ENCODE measurements around the gene DENND1C.

The DENND1C gene

DNA sequence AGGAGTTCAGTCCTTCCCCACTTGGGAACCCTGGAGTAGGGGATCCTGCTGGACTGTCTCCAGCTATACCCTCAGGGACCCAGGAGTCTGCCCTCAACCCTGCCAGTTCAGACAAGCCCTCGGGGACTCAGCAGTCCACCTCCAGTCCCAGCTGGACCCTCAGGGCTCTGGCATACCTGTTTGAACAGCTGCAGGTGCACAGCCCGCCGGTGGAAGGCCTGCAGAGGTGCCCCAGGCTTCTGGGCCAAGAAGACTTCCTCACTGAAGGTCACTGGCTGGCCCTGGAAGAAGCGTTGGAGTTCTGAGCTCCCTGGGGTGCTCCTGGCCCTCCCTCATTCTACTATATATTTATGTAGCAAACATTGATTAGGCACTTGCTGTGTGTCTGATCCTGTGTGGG is 8.9 kb downstream of the DENND1C start:
- no peak overlapping the region for H3K9ac ChIP-seq (ENCODE audit: low read depth, low read length)
- H3K4me1 ChIP-seq (ENCODE audit: insufficient read depth, low read length), result no peaks in the 10 kb centered on the region; the same call in 1 of the 2 replicates
- H3K27me3 ChIP-seq (ENCODE audit: insufficient read depth, low read length), result peaks cover 29% of the 10 kb centered on the region
- no peaks in the 10 kb centered on the region for H3K9me3 ChIP-seq (ENCODE audit: insufficient read depth, low read depth, low read length)
- H3K27ac ChIP-seq (ENCODE audit: low read length), result no peak overlapping the region
- no peaks in the 10 kb centered on the region for H3K36me3 ChIP-seq (ENCODE audit: insufficient read depth, low read depth, low read length)
- H3K4me3 ChIP-seq (ENCODE audit: low read length), result no peak overlapping the region

DNA sequence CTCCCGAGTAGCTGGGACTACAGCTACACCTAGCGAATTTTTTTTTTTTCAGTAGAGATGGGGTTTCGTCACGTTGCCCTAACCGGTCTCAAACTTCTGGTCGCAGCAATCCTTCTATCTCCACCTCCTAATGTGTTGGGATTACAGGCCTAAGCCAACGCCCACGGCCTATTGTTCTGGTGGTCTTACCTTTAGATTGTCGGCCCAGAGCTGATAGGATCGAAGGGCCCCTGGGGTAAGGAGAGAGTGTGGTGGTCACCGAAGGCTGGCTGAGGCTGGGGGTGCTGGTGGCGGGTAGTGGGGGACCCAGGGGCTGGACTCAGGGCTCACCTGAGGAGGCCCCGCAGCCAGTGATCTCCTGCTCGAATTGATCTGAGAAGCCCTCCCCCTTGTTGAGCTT is 10.5 kb downstream of the DENND1C start:
- Histone ChIP-seq H3K9ac (ENCODE audit: low read depth, low read length) (no peak overlapping the region), H3K4me1 (ENCODE audit: insufficient read depth, low read length) (no peaks in the 10 kb centered on the region; the same call in 1 of the 2 replicates), H3K4me3 (ENCODE audit: low read length) (no peak overlapping the region), H3K27ac (ENCODE audit: low read length) (no peak overlapping the region), H3K9me3 (ENCODE audit: insufficient read depth, low read depth, low read length) (no peaks in the 10 kb centered on the region), H3K27me3 (ENCODE audit: insufficient read depth, low read length) (peaks cover 22% of the 10 kb centered on the region), H3K36me3 (ENCODE audit: insufficient read depth, low read depth, low read length) (no peaks in the 10 kb centered on the region)

DNA sequence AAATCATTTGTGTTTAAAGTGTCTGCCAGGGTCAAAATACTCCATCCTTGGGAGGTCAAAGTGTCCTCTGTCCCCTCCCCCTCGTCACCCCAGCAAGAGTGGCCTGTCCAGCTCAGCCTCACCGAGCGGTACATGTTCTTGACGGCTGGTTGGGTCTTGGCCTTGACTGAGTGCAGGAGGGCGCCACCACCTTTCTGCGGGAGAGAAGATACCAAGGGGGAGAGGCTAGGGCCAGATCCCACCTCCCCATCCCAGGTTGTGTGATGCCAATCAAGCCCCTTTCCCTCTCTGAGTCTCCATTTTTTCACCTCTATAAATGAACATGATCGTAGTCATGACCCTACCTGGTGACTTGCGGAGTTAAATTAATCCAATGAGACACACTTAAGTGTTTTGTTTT is 11.4 kb downstream of the DENND1C start:
- Histone ChIP-seq H3K27me3 (ENCODE audit: insufficient read depth, low read length) (peaks cover 19% of the 10 kb centered on the region), H3K27ac (ENCODE audit: low read length) (no peak overlapping the region), H3K4me1 (ENCODE audit: insufficient read depth, low read length) (peaks cover 2% of the 10 kb centered on the region; the same call in 1 of the 2 replicates), H3K4me3 (ENCODE audit: low read length) (no peak overlapping the region), H3K9me3 (ENCODE audit: insufficient read depth, low read depth, low read length) (no peaks in the 10 kb centered on the region), H3K9ac (ENCODE audit: low read depth, low read length) (no peak overlapping the region), H3K36me3 (ENCODE audit: insufficient read depth, low read depth, low read length) (no peaks in the 10 kb centered on the region)

DNA sequence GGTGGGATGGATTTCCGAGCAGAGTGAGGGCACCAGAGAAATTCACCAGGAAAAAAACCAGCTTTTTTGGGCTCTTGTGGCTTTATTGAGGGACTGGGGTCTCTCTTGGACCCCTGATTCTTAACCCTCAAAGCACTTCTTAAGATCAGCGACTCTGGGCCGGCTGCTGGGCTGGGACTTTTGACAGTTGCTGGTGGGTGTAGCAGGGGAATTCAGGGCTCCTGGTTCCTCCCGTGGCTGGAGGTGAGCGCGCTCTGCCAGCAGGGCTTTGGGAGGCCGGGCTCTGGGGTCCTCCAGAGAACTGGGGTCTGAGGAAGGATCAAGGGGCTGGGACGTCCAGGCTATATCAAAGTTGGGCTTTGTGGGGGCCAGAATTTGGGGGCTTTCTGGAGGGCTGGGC is 14.2 kb downstream of the DENND1C start:
- no peak overlapping the region for H3K4me3 ChIP-seq (ENCODE audit: low read length)

DNA sequence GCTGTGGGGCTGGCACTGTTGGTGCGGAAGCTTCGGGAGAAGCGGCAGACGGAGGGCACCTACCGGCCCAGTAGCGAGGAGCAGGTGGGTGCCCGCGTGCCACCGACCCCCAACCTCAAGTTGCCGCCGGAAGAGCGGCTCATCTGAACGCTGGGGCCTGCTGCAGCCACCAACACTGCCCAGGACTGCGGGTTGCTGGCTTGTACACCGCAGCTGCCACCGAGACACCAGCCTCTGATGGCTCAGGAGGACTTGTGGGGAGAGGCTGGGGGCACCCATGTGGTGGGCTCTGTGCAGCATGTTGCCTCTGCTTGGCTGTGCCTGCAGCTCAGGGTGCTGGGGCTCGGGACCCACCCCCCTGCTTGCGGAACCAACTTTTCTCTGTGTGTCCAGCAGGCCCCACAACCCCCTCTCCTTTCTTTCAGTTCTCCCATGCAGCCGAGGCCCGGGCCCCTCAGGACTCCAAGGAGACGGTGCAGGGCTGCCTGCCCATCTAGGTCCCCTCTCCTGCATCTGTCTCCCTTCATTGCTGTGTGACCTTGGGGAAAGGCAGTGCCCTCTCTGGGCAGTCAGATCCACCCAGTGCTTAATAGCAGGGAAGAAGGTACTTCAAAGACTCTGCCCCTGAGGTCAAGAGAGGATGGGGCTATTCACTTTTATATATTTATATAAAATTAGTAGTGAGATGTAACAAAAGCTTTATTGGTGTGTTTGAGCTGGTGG is 14.9 kb downstream of the DENND1C start:
- Histone ChIP-seq H3K4me1 (ENCODE audit: insufficient read depth, low read length) (peaks cover 6% of the 10 kb centered on the region; the same call in 1 of the 2 replicates), H3K27me3 (ENCODE audit: insufficient read depth, low read length) (peaks cover 33% of the 10 kb centered on the region), H3K4me3 (ENCODE audit: low read length) (no peak overlapping the region), H3K36me3 (ENCODE audit: insufficient read depth, low read depth, low read length) (no peaks in the 10 kb centered on the region), H3K9me3 (ENCODE audit: insufficient read depth, low read depth, low read length) (no peaks in the 10 kb centered on the region), H3K27ac (ENCODE audit: low read length) (no peak overlapping the region), H3K9ac (ENCODE audit: low read depth, low read length) (no peak overlapping the region)

More for the DNA sequence above, 14.2 kb downstream of the DENND1C start:
- Histone ChIP-seq H3K36me3 (ENCODE audit: insufficient read depth, low read depth, low read length) (no peaks in the 10 kb centered on the region), H3K9me3 (ENCODE audit: insufficient read depth, low read depth, low read length) (no peaks in the 10 kb centered on the region), H3K4me1 (ENCODE audit: insufficient read depth, low read length) (peaks cover 6% of the 10 kb centered on the region; the same call in 1 of the 2 replicates), H3K9ac (ENCODE audit: low read depth, low read length) (no peak overlapping the region), H3K27ac (ENCODE audit: low read length) (no peak overlapping the region), H3K27me3 (ENCODE audit: insufficient read depth, low read length) (peaks cover 28% of the 10 kb centered on the region)

DNA sequence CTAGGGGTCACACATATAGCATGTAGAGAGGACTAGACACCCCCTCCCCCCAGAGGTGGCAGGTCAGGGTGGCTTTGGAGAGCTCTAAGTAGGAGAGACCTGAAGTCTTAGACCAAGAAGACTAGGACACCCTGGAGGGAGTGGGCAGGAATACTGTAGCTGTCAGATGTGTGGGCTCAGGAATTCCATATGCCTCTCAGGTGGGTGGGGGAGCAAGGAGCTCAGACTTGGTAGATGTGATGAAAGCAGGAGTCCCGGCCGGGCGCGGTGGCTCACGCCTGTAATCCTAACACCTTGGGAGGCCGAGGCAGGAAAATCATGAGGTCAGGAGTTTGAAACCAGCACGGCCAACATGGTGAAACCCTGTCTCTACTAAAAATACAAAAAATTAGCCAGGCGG is 15.9 kb downstream of the DENND1C start:
- no peak overlapping the region for H3K27ac ChIP-seq (ENCODE audit: low read length)
- no peaks in the 10 kb centered on the region for H3K9me3 ChIP-seq (ENCODE audit: insufficient read depth, low read depth, low read length)
- no peak overlapping the region for H3K4me3 ChIP-seq (ENCODE audit: low read length)
- peaks cover 6% of the 10 kb centered on the region; the same call in 1 of the 2 replicates for H3K4me1 ChIP-seq (ENCODE audit: insufficient read depth, low read length)
- no peak overlapping the region for H3K9ac ChIP-seq (ENCODE audit: low read depth, low read length)
- H3K27me3 ChIP-seq (ENCODE audit: insufficient read depth, low read length), result peaks cover 33% of the 10 kb centered on the region
- no peaks in the 10 kb centered on the region for H3K36me3 ChIP-seq (ENCODE audit: insufficient read depth, low read depth, low read length)

DNA sequence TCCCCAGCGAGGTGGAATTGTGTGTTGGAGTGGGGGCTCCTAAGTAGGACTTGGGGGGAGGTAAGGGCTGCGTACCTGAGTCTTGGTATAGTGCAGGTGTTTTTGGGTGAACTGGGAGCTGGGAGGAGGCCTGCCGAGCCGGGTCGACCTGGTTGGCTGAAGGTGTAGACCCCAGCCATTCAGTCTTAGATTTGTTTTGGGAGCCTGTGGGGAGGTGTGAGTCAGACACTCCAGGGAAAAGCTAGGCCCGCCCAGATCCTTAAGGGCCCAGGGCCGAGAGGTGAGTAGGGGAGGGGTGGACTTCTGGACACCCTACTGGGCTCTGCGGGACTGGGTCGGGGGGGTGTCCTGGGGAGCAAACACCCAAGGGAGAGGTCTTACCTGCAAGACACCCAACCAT is 16.6 kb downstream of the DENND1C start:
- Histone ChIP-seq H3K27me3 (ENCODE audit: insufficient read depth, low read length) (peaks cover 33% of the 10 kb centered on the region), H3K4me1 (ENCODE audit: insufficient read depth, low read length) (peaks cover 6% of the 10 kb centered on the region; the same call in 1 of the 2 replicates), H3K4me3 (ENCODE audit: low read length) (peak overlapping the region; percentile 79), H3K9ac (ENCODE audit: low read depth, low read length) (peak overlapping the region; percentile 74; the same call in 1 of the 2 replicates), H3K9me3 (ENCODE audit: insufficient read depth, low read depth, low read length) (no peaks in the 10 kb centered on the region), H3K27ac (ENCODE audit: low read length) (no peak overlapping the region), H3K36me3 (ENCODE audit: insufficient read depth, low read depth, low read length) (no peaks in the 10 kb centered on the region)

DNA sequence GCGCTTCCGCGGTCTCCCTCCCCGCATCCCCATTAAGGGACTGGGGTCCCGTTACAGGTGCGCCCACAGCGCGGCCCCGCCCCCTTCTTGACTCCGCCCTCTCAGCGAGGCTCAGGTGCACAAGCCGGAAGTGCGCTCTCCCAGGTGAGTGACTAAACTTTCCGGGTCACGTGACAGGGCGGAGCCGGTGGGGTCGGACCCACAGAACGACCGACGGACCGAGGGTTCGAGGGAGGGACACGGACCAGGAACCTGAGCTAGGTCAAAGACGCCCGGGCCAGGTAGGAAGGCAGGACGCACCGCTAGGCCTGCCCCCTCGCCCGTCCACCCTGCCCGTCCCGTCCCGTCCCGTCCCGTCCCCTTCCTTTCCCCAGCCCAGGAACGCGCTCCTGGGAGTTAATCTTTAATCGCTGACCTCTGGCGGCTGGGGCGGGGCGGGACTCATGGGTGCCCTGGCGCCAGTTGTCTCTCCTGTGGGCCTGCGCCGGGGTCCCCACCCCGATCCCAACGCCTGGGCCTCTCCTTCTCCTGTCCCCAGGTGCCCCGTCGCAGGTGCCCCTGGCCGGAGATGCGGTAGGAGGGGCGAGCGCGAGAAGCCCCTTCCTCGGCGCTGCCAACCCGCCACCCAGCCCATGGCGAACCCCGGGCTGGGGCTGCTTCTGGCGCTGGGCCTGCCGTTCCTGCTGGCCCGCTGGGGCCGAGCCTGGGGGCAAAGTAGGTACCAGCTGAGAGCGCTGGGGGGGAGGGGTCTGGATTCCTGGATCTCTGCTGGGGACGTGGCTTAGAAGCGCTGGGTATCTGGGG is 17.3 kb downstream of the DENND1C start, which contains the start of gene CRB3:
Gene CRB3 (plus strand): TSS at position 202 of the 804 bp plus-strand sequence. CDS start 431 bp downstream, at position 633.
- Histone ChIP-seq H3K4me1 (ENCODE audit: insufficient read depth, low read length) (peaks cover 6% of the 10 kb centered on the region; the same call in 1 of the 2 replicates), H3K36me3 (ENCODE audit: insufficient read depth, low read depth, low read length) (no peaks in the 10 kb centered on the region), H3K27ac (ENCODE audit: low read length) (no peak within 1 kb of the TSS), H3K9ac (ENCODE audit: low read depth, low read length) (peak within 1 kb of the TSS; percentile 74; the same call in 1 of the 2 replicates), H3K9me3 (ENCODE audit: insufficient read depth, low read depth, low read length) (no peaks in the 10 kb centered on the region), H3K4me3 (ENCODE audit: low read length) (peak within 1 kb of the TSS; percentile 79), H3K27me3 (ENCODE audit: insufficient read depth, low read length) (peaks cover 33% of the 10 kb centered on the region)

DNA sequence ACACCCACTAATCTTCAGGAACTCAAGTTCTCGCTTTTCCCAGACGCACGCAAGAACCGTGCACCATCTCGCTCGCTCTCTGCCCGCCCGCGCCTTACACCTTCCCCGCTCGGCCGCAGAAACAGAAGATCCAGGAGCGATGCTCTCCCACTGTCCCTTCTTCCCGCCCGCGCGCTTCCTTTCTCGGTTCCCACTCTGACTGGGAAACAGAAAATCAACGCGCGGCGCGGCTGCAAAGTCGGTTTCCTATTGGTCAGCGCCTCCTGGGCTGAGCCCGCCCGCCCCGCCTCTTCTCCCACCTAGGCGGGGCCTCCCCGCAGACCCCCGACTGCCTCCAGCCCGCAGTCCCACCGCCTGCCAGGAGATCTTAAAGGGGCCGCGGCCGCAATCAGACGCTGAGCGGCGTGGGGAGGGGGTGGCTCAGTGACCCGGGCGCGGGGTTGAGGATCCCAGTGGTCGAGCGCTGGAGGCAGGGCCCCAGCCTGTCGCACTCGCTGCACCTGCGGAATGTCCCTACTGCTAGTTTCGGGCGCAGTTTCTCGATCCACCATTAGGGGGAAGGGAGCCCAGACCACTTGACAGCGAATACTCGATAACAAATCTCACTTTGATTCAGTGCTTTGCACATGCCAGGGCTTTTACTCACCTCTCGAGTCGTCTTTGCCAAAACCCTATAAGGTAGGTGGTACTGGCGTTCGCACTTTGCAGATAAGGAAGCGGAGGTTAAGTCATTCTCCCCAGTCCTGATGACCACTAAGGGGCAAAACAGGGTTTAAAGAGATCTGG is 21.3 kb downstream of the DENND1C start:
- Histone ChIP-seq H3K4me1 (ENCODE audit: insufficient read depth, low read length) (peaks cover 5% of the 10 kb centered on the region; the same call in 1 of the 2 replicates), H3K27ac (ENCODE audit: low read length) (no peak overlapping the region), H3K27me3 (ENCODE audit: insufficient read depth, low read length) (peaks cover 29% of the 10 kb centered on the region), H3K9me3 (ENCODE audit: insufficient read depth, low read depth, low read length) (no peaks in the 10 kb centered on the region), H3K9ac (ENCODE audit: low read depth, low read length) (peak overlapping the region; percentile 66; the same call in 1 of the 2 replicates), H3K4me3 (ENCODE audit: low read length) (peak overlapping the region; percentile 91), H3K36me3 (ENCODE audit: insufficient read depth, low read depth, low read length) (peaks cover 8% of the 10 kb centered on the region; the same call in 1 of the 2 replicates)

DNA sequence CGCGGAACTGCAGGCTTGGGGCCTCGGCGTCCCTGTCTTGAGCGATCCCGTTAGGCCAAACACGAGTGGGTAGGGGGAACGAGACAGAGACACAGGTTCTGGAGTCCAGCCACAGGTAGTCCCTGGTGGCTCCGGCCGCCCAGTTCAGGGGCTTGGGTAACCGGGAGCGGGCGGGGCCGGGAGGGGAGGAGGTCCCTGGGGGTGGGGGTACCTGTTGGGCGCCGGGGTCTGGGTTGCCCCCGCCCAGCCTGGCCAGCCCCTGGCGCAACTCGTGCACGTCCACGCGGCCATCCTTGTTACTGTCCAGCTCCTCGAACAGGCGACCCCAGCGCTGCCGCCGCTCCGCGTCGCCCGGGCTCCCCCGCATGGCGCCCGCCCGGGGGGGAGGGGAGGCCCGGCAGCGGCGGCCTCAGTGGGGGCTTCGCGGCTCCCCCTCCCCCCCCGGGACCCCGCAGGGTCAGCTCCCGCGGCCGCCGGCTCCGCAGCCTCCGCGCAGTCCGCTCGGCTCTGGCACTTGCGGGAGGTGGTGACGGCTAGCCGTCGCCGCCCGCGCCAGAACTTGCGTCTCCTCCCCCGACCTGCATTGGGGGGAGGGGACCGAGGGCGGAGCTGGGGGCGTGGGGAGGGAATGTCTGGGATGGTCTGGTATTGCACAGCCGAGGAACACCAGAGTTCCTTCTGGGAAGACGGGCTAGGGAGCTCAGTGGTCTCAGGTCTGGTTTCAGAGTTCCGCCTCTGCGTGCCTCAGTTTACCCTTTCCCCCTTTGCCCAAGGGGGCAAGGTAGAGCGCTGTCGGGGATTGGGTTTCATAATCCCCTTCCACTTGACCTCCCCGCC is 22.1 kb downstream of the DENND1C start, which contains the start of gene SLC25A23:
Gene SLC25A23 (minus strand): TSS at position 531 of the 837 bp plus-strand sequence. CDS start 164 bp downstream, at position 367.
- Histone ChIP-seq H3K27ac (ENCODE audit: low read length) (no peak within 1 kb of the TSS), H3K9ac (ENCODE audit: low read depth, low read length) (peak within 1 kb of the TSS; percentile 66; the same call in 1 of the 2 replicates), H3K4me3 (ENCODE audit: low read length) (peak within 1 kb of the TSS; percentile 91)

More for the DNA sequence above, 22.1 kb downstream of the DENND1C start, which contains the start of gene SLC25A23:
- no peaks in the 10 kb centered on the region; the same call in 1 of the 2 replicates for H3K4me1 ChIP-seq (ENCODE audit: insufficient read depth, low read length)
- no peaks in the 10 kb centered on the region for H3K9me3 ChIP-seq (ENCODE audit: insufficient read depth, low read depth, low read length)
- peaks cover 21% of the 10 kb centered on the region for H3K27me3 ChIP-seq (ENCODE audit: insufficient read depth, low read length)
- peaks cover 10% of the 10 kb centered on the region; the same call in 1 of the 2 replicates for H3K36me3 ChIP-seq (ENCODE audit: insufficient read depth, low read depth, low read length)

Data from iPS-20b (cell line).